ENCODE data around the gene GDPD4.
A peak's percentile ranks its signal among the peaks of the same experiment; 100 is the strongest.

The GDPD4 gene

GRCh38 chr11:77191823-77192495 lies 109.5 kb downstream of the GDPD4 start:
- FAIRE-seq (no peak), DNase-seq (ENCODE audit: low spot score) (peak; percentile 4)

DNA sequence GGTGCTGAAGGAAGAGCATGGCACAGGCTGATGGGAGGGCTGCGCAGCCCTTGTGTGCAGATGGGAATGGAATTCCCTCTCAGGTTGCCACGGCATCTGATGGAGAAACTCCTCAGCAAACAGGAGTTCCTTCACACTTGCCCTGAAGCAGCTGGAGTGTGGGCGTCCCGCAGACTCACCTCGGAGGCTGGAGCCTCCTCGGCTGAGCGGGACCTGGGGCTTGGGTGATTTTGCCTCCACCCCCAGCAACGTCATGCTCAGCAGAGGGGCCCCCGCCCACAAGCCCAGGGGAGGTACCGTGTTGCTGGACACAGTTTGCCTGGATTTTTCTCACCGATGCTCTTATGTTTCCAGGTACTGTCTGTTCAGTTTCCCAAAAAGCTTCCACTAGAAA lies 110.1 kb downstream of the GDPD4 start:
- no peak for FAIRE-seq
- DNase-seq (ENCODE audit: low spot score) = no peak

GRCh38 chr11:77190331-77191075 lies 111.0 kb downstream of the GDPD4 start:
- DNase-seq (ENCODE audit: low spot score) (no peak), FAIRE-seq (no peak)

DNA sequence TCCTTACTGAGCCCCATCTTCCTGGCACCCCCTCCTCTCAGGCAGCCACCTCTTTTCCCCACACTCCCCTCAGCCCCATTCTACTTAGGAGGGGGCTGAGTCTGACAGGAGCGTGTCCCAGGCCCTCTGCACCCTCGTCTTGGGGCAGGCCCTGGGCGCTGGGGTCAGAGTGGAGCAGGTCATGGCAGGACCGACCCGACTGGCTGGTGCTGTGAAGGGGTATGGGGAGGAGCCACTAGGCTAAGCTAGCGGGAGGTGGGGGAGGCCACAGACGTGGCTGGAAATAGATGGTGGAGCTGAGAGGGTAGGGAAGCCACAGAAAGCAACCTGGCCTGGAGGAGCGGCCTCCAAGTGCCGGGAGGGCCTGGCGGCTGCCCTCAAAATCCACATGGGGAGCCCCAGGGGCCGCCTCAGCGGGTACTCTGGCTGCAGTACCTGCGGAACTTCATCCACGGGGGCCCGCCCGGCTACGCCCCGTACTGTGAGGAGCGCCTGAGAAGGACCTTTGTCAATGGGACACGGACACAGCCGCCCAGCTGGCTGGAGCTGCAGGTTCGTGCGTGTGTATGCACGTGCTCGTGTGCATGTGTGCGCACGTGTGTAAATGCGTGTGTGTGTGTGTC lies 111.8 kb downstream of the GDPD4 start:
- no peak for DNase-seq (ENCODE audit: low spot score)
- FAIRE-seq = no peak

DNA sequence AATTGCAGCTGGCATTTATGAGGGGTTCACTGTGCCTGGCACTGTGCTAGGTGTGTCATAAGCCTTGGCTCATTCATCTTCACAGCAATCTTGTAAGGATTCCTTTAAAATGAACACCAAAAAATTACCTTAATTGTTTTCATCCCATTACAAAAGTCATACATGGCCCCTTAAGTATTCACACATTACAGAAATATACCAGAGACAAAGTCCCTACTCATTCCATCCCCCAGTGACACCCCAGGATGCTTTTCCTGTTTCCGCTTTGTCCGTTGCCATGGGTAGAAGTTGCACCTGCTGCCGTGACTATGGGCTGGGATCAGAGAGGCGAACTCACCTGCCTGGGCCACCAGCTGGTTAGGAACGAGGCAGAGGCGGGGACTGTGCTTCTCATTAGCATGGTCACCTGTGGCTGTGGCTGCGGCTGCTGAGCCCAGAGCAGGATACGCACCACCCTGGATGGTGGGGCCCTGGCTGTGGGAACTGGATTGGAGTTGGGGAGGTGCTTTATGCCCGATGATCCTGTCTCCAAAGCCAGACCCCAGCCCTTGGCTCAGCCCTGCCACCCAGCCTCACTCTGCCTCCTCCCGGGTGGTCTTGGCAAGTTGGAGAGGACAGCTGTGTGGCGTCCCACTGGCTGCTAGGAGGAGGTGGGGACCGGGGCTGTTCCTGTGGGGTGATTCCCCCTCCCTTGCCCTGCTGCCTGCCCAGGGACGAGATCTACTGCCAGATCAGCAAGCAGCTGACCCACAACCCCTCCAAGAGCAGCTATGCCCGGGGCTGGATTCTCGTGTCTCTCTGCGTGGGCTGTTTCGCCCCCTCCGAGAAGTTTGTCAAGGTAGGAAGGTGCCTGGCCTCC lies 112.6 kb downstream of the GDPD4 start:
- no peak for FAIRE-seq
- no peak for DNase-seq (ENCODE audit: low spot score)

GRCh38 chr11:77187776-77188632 lies 113.5 kb downstream of the GDPD4 start:
- FAIRE-seq = no peak
- DNase-seq (ENCODE audit: low spot score) = peak; percentile 28

DNA sequence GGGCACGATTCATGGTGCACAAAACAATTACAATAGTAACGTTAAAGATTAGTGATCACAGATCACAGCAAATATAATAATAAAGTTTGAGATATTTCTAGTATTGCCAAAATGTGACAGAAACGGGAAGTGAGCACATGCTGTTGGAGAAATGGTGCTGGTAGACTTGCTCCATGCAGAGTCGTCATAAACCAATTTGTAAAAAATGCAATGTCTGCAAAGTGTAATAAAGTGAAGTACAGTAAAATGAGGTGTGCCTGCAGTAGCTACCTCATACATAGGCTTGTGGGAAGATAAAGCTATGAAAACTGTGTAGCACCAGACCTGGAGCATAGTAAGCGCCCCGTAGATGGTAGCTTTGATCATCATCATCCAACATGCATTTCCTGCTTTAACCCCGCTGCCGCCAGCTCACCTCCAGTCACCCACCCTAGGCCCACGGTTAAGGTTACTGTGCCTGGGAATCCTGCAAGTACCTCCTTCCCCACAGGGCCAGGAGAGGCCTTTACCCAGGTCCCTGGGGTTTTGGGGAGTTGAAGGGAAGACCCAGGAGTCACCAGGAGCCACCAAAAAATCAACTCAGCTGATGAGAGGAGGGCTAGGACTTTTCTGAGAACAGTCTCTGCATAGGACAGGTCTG lies 114.3 kb downstream of the GDPD4 start:
- FAIRE-seq (no peak), DNase-seq (ENCODE audit: low spot score) (no peak)

- FAIRE-seq = no peak
These were observed 115.2 kb downstream of the GDPD4 start for GRCh38 chr11:77186302-77186701.

GRCh38 chr11:77184136-77184860 lies 117.2 kb downstream of the GDPD4 start:
- FAIRE-seq = no peak
- no peak for DNase-seq (ENCODE audit: low spot score)

More at GRCh38 chr11:77186302-77186701, 115.2 kb downstream of the GDPD4 start:
- no peak for DNase-seq (ENCODE audit: low spot score)

DNA sequence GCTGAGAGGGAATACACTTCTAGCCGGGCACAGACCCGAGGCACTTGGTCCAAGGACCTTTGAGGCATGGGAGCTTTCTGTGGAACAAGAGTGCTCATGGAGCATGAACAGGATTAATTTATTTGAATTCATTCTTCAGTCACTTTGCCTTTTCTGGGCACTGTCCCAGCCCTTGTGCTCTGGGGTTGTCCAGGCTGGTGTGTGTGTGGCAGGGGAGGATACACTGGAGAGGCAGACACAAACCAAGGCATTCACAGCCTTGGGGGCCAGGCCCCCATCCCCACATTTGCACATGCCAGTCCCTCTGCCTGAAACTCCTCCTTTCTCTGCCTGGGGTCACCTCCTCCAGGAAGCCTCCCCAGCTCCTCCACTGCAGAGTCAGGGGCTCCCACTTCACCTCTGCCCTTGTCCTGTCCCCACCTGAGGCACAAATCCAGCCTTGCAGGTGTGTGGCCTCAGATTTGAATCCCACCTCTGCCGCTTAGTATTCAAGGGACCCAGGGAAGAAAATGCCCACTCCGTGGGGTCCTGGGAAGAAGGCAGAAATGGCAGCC lies 118.0 kb downstream of the GDPD4 start:
- DNase-seq (ENCODE audit: low spot score) = no peak
- no peak for FAIRE-seq

- no peak for FAIRE-seq
- no peak for DNase-seq (ENCODE audit: low spot score)
These were observed 118.7 kb downstream of the GDPD4 start for GRCh38 chr11:77182542-77183430.

GRCh38 chr11:77181799-77182541 lies 119.5 kb downstream of the GDPD4 start:
- FAIRE-seq (no peak), DNase-seq (ENCODE audit: low spot score) (no peak)

- DNase-seq (ENCODE audit: low spot score) = no peak
These were observed 120.3 kb downstream of the GDPD4 start for GRCh38 chr11:77181226-77181625.

GRCh38 chr11:77180346-77180745 lies 121.1 kb downstream of the GDPD4 start:
- DNase-seq (ENCODE audit: low spot score) = no peak
- FAIRE-seq = no peak

More at GRCh38 chr11:77181226-77181625, 120.3 kb downstream of the GDPD4 start:
- no peak for FAIRE-seq

GRCh38 chr11:77179681-77180080 lies 121.8 kb downstream of the GDPD4 start:
- DNase-seq (ENCODE audit: low spot score) = no peak
- FAIRE-seq = no peak

GRCh38 chr11:77179048-77179447 lies 122.4 kb downstream of the GDPD4 start:
- DNase-seq (ENCODE audit: low spot score) = no peak
- no peak for FAIRE-seq

DNA sequence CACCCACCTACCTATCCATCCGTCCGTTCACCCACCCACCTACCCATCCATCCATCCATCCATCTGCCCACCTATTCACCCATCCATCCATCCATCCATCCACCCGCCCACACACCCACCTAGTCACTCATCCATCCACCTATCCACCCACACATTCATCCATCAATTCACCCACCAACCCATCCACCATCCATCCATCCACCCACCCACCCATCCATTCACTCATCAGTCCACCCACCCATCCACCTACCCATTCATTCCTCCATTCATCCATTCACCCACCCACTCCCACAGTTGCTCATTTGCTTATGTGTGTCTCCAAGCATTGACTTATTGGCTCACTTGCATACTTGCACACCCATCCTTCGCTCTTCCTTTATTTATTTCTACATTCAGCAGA lies 123.3 kb downstream of the GDPD4 start:
- DNase-seq (ENCODE audit: low spot score) (no peak), FAIRE-seq (no peak)
